Fibroblast of villous mesenchyme (primary cell): Measurements from ENCODE around the gene LYRM4. TPM values are rescaled to one million over a fixed set of nuclear protein-coding genes. Genes with fewer than 3 reads are reported as not detected.

Experiments used
- DNase-seq: peaks from one replicate; pipeline ENCODE4 v3.0.0-alpha.2; 2010; ENCODE audit warnings: low read depth
- H3K4me3 ChIP-seq: 2 replicates; pipeline ENCODE4 v1.5.1; 2011; ENCODE audit warnings: low read depth, mild to moderate bottlenecking, low read length
- total RNA-seq: library from RNA; depleted of rRNA; stranded (reverse); fragments of >200 nt; gene quantifications from 2 replicates; pipeline ENCODE4 v1.2.3, GENCODE V29; 2012
- TF ChIP-seq, protein P1 (sequence below): IDR thresholded peaks from 2 replicates; pipeline ENCODE4 v1.5.1; 2012; ENCODE audit warnings: low read depth, mild to moderate bottlenecking, low read length; ENCODE audit not compliant: insufficient read depth

The LYRM4 gene
- total RNA-seq, 1 donor = 13.4 TPM

DNA sequence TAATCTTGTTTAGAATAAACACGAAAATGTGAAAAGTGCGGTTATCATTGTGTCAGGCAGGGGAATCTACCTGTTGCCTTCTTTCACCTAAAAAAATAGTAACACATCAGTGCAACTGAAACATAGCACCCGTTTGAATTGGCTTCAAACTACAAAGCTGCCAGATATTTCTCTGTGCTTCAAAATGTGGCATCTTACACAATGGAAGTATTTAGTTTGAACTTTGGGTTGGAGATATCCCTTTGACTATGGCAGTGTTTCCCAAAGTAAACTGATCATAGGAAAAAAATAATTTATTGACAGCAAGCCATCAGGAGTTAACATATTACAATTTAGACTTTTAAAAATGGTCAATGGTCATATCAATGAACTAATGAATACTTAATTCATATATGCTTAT, 172.0 kb downstream of the LYRM4 start:
- no peak for DNase-seq
- H3K4me3 ChIP-seq = no peak overlapping the region
- TF ChIP-seq, protein P1, sequence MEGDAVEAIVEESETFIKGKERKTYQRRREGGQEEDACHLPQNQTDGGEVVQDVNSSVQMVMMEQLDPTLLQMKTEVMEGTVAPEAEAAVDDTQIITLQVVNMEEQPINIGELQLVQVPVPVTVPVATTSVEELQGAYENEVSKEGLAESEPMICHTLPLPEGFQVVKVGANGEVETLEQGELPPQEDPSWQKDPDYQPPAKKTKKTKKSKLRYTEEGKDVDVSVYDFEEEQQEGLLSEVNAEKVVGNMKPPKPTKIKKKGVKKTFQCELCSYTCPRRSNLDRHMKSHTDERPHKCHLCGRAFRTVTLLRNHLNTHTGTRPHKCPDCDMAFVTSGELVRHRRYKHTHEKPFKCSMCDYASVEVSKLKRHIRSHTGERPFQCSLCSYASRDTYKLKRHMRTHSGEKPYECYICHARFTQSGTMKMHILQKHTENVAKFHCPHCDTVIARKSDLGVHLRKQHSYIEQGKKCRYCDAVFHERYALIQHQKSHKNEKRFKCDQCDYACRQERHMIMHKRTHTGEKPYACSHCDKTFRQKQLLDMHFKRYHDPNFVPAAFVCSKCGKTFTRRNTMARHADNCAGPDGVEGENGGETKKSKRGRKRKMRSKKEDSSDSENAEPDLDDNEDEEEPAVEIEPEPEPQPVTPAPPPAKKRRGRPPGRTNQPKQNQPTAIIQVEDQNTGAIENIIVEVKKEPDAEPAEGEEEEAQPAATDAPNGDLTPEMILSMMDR = no peak

DNA sequence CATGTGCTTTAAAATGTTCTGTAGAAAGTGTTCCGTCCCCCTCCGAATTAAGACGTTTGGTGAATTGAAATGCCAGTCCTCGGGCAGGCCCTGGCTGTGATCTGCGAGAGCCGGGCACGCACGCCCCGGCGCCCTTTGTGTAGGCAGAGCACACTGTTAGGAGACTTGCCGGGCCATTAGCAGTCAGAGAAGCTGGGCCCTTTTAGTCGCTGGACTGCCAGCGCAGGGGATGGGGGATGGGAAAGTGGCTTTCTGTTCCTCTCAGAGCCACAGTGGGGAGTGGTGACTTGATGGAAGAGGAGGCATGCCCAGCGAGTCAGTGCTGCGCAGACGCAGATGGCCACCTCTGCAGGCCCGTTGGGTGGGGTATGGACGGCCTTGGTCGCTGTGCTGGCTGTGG, 173.4 kb downstream of the LYRM4 start:
- H3K4me3 ChIP-seq = no peak overlapping the region
- TF ChIP-seq, protein P1 = no peak
- DNase-seq = no peak

DNA sequence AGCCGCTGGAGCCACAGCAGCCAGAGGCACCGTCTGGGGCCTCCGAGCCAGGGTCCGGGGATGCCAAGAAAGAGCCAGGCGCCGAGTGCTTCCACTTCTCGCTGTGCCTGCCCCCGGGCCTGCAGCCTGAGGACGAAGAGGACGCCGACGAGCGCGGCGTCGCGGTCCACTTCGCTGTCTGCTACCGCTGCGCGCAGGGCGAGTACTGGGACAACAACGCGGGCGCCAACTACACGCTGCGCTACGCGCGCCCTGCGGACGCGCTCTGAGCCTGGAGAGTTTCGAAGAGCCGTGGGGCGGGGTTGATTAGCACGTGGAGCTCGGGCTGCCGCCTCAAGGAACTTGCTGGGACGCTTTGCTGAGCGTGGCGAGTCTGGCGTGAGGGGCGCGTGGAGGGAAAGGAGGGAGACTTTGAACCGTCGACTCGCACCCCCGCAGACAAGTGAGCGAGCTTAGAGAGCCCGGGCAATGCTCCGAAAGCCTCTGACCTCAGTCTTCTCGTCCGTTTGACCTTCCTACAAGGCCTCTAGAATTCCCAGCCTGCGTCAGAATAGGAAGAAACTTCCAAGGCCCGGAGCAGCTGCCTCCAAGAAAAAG, 174.4 kb downstream of the LYRM4 start:
- no peak for DNase-seq
- peak overlapping the region; percentile 67 for H3K4me3 ChIP-seq
- TF ChIP-seq, protein P1 = no peak

DNA sequence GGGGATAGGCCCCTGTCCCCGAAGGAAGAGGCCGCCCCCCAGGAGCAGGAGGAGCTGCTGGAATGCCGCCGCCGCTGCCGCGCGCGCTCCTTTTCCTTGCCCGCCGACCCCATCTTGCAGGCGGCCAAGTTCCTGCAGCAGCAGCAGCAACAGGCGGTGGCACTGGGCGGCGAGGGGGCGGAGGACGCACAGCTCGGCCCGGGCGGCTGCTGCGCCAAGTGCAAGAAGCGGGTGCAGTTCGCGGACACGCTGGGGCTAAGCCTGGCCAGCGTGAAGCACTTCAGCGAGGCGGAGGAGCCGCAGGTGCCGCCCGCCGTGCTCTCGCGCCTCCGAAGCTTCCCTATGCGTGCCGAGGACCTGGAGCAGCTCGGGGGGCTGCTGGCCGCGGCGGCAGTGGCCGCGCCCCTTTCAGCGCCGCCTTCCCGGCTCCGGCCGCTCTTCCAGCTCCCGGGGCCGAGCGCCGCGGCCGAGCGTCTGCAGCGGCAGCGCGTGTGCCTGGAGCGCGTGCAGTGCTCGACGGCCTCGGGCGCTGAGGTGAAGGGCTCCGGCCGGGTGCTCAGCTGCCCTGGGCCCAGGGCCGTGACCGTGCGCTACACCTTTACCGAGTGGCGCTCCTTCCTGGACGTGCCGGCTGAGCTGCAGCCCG, 175.0 kb downstream of the LYRM4 start:
- peak overlapping the region; percentile 67 for H3K4me3 ChIP-seq
- TF ChIP-seq, protein P1 = no peak
- peak; percentile 44 for DNase-seq

DNA sequence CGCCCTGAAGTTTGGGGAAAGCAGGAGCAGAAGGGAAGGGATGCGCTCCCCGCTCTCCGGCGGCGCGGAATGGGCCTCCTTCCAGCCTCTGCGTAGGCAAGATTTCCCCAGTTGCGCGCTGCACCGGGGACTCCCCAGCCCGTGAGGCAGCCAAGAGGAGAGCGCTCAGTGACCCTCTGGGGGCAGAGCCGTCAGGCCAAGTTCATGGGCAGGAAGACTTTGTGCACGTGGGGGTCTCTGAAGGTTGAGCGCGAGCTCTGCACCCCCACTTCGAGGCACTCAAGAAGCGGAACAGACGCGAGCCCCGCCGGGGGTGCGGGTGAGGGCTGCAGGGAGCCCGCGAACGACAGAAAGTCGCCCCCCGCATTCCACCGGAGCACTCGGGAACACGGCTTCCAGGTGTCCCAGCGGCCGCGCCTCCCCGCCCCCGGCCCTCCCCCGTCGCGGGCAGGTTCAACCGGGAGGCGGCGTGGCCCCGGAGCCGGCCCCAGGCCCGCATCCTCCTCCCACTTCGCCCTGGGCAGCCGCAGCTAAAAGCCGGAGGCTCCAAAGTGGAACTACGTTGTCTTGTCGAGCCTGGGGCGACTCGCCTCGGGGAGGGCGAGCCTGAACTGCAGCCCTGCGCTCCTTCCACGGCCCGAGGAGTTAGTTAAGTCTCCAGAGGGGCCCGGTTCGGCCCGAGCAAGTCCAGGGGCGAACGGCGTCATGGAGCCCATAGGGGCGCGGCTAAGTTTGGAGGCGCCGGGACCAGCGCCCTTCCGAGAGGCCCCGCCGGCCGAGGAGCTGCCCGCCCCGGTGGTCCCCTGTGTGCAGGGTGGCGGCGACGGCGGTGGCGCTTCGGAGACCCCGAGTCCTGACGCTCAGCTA, 175.7 kb downstream of the LYRM4 start, which contains the start of gene PPP1R3G:
Gene PPP1R3G, plus strand, starts transcription at position 561 of the 867 bp plus-strand sequence. Its CDS starts 145 bp downstream, at position 706.
- TF ChIP-seq, protein P1 = no peak
- peak; percentile 79 for DNase-seq
- H3K4me3 ChIP-seq = peak within 1 kb of the TSS; percentile 67

DNA sequence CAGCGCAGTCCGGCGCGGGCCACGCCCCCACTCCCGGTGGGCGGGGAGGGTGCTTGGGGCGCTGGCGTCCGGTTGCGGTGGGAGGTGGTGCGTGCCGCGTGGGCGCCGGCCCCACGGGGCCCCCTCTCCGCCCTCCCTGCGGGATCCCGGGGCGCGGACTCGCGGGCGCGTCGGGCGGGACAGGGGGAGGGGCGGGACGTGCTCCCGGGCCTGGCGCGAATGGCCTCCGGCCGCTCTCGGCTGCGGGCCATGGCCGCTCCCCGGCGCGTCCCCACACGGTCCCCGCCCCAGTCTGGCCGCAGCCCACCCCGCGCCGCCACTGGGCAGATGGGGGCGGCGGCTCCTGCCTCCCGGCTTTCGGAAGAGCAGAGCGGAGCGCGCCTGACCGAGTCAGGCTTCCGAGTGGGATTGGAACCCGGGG, 176.4 kb downstream of the LYRM4 start:
- TF ChIP-seq, protein P1 = no peak
- no peak for DNase-seq
- H3K4me3 ChIP-seq = peak overlapping the region; percentile 67
